Esophagus muscularis mucosa (tissue), 4 donors: ENCODE results near the gene ZNF438.

Experiments
- CTCF ChIP-seq, 3 experiments: fragments of 200-600 bp in 2 of 3; fragments of 450-650 bp in 1 of 3; sonication (generic) in 2 of 3; IDR thresholded peaks; one replicate each; pipeline ENCODE4 v1.5.1; 2017 to 2019; ENCODE audit warnings: antibody characterized with exemption in 3 of 3, mild to moderate bottlenecking in 2 of 3, moderate library complexity in 1 of 3
- EP300 ChIP-seq: sonication (generic); formaldehyde crosslinking; IDR thresholded peaks from one replicate; pipeline ENCODE4 v1.6.1; 2017; ENCODE audit warnings: antibody characterized with exemption
- POLR2A ChIP-seq: fragments of 450-650 bp; IDR thresholded peaks from one replicate; pipeline ENCODE4 v1.6.1; 2017; ENCODE audit warnings: antibody characterized with exemption, moderate library complexity, mild to moderate bottlenecking, low read depth
- POLR2AphosphoS5 ChIP-seq, 2 donors: sonication (generic); formaldehyde crosslinking; IDR thresholded peaks; one replicate each; pipeline ENCODE4 v1.6.1; 2017; ENCODE audit warnings: antibody characterized with exemption in 2 of 2

GRCh38 chr10:30861976-30862375 lies 169.7 kb downstream of the ZNF438 start:
- TF ChIP-seq CTCF (IDR thresholded peaks at IDR 0.05), result no peak
- TF ChIP-seq POLR2A, result no peak
- TF ChIP-seq POLR2AphosphoS5 (IDR thresholded peaks at IDR 0.05), result no peak
- no peak for TF ChIP-seq EP300
